HG02870 (cell line): ENCODE measurements around the gene PLCXD1.

ENCODE experiments used
- ATAC-seq: cut with Tn5 transposase; IDR thresholded peaks from one replicate; pipeline ENCODE4 v1.9.1; 2021; ENCODE audit warnings: mild to moderate bottlenecking, moderate library complexity; ENCODE audit not compliant: unreplicated experiment

Gene PLCXD1

DNA sequence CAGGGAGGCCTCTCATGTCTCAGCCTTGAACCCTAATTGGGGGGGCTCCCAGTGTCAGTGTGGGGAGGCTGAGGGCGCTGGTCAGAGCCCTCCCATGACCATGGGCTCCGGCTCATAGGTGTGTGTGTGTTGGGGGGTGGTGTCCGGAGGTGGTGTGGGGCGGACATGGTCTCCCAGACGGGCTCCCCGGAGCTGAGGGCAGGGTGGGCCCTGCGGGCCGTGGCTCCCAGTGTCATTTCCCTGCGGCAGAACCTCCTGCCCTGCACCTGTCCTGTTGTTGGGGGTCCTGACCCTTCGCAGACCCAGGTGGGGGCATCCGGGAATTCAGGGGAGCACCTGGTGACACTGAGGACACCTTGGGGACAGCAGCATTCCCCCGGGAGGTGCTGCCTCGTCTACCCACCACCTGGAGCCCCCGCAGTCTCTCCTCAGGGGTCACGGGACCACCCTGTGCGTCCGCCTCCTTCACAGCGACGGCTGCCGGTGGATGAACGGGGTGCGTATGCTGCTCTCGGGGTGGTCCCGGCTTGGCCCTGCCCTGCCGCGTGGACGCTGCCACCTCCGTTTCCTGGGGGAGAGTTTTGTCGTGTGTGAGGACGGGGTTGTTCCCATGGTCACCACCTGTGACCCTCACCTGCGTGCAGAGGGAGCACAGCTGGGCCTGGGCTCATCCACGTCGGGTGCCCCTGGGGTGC, 51.9 kb downstream of the PLCXD1 start:
- no peak for ATAC-seq

DNA sequence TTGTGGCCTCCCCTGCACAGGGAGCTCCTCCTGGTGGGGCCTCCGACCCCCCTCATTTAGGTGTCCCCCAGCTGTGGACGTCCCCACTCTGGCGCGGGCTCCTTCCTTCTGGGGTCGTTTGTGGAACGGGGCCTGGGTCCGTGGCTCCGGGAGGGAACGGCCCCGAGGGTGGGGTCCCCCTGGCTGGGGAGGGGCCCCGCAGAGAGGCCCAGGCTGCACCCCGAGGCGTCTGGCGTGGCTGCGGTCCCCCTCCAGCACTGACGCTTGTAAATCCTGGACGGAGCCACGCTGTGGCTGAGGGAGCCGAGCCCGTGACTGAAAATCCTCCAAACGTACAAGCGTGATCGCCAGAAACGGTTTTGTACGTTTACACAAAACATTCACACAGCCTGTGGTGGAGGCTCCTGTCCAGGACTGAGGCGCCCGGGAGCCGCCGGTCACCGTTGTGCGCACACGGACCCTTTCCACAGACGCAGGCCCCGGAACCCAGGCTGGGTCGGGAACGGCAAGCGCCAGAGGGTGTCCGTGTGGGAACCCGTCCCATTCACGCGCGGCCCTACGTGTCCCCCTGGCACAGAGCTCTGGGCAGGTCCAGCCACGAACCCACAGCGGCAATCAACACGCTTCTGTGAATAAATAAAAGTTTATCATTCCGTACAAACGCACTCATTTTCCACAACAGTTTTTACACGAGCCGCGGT, 52.6 kb downstream of the PLCXD1 start:
- no peak for ATAC-seq

DNA sequence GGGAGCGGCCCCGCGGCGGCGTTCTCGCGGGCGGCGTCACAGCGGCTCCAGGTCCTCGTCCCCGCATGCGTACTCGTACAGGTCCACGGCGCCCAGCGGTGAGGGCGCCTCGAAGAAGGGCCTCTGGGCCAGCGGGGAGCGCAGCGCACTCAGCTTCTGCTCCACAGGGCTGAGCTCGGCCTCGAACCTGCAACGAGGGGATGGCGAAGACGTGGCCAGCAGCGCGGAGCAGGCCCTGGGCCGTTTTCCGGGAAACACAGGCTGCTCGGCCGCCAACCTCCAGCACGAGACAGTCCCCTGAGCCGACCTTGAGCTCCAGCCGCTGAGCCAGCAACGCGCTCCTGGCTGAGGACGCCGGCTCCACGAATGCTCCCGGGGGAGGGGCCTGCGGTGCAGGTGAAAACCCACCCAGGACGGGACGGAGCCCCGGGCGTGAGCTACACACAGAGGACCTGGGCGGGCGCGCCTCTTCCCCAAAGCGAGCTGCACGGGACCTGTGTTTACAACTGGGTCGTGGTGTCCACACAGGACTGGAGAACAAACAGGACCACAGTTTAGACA, 53.2 kb downstream of the PLCXD1 start:
- no peak for ATAC-seq

DNA sequence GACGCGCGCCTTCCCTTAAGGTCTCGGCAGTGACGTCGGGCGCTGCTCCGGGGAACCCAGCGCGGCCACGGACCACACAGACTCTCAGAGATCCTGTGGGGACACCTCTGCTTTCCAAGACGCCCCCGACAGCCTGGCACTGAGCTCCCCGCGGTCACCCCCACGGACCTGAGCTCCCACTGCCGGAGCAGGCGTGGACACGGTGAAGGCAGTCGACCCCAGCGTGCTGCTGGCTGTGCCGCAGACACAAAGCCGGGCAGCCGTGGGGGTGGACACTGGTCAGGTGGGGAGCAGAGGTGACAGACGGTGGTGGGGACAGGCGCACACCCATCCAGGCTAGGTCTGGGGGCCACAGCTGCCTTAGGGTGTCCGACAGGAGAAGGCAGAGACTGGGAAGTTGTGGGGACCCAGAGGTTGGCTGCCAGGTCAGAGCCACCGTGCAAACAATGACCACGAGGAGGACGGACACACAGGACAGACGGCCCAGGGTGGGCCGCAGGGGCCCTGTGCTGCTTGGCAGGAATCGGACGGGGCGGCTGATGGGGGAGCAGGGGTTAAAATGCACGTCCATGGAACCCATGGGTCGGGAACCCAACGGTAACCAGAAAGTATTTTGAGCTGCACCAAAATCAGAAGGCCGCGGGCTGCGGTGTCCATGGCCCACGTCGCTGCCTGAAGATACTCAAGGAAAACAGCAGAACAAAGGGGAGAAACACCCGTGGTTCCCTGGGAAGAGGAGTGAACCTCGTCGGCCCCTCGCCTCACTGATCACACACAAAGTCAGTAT, 54.0 kb downstream of the PLCXD1 start:
- no peak for ATAC-seq

DNA sequence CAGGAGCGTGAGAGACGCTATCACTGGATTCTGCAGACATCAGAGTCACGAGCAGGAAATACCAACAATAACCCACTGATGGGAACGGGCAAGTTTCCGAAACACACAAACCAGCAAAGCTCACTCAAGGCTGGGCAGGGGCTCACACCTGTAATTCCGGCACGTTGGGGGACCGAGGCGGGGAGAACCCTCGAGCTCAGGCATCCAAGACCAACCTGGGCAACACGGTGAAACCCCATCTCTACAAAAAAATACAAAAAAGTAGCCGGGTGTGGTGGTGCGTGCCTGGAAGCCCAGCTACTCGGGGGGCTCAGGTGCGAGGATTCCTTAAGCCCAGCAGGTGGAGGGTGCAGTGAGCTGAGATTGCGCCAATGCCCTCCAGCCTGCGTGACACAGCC, 54.6 kb downstream of the PLCXD1 start:
- ATAC-seq, result no peak

DNA sequence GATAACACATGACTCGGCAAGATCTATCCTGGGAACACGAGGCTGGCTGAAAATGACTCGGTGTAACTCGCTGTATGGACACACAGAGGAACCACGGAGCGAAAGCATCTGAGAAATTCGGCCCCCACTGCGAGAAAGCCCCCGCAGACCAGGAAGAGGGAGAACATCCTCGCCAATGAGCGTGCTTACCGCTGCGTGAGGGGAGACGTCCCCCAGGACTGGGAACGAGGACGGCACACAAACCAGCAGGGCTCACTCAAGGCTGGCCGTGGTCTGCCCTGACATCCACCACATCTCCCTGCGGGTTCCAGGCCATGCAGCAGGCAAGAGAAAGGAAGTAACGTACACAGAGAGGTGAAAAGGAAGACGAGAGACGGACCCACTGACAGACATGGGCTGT, 55.0 kb downstream of the PLCXD1 start:
- ATAC-seq, result no peak

DNA sequence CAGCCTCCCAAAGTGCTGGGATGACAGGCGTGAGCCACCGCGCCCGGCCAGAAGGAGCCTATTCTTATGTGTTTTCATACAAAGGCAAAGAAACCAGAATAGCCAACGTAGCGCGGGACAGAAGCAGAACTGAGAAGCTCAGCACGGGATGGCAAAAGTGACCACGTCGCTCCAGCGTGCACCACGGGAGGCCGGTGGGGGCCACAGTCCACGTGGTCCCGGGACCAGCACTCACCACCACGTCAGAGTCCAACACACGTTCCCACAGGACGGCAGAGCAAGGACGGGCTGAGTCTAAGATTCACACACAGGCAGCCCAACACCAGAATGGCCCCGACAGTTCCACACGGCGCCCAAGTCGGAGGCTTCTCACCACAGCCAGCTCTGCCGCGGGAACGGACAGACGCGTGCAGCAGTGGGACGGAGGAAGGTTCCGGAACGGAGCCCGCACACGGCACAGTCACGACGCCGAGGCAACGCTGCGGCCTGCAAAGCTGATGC, 56.2 kb downstream of the PLCXD1 start:
- no peak for ATAC-seq

DNA sequence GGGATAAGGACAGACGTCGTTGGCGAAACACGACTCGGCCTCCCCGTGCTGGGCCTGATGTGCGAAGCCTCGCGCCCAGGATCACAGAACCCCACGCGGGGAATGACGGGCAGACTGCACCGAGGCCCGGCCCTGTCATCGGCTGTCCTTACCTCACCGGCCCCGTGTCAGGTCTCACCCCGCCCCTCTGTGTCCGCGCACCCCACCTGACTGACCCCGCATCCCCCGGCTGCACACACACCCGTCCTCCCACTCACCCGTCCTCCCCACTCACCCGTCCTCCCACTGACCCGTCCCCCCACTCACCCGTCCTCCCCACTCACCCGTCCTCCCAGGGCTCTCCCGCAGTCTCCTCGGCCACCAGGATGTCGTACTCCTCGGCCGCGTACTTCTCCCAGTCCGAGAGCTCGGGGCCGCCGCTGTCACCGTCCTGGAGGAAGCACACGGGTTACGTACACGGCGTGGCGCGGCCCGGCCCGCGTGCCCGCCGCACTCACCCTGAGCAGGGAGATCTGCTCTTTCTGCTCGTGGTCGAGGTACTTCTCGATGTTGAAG, 57.2 kb downstream of the PLCXD1 start:
- ATAC-seq, result no peak

DNA sequence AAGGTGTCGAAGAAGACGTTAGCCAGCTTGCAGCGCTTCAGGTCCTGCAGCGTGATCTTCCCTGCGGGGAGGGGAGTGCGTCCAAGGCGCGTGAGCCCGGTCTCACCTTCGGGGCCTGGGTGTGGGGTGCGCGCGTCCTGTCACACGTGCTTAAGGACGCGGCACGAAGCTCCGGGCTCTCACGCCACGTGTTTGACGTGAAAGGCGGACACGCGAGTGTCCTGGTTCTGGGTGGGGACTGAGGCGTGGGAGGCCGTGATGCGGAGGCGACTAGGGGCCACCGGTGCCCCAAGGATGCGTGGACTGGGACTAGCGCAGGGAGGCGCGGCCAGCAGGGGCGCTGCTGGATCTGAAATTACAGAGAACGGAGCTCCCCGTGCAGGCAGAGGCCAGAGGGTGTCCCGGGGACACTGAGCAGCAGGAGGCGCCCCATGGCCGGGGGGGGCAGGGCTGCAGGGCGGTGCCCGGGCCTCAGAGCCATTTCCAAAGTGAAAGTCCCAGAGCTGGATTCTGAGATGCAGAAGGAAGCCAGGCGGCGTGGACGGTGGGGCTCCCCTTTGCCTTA, 57.7 kb downstream of the PLCXD1 start:
- ATAC-seq, result no peak

DNA sequence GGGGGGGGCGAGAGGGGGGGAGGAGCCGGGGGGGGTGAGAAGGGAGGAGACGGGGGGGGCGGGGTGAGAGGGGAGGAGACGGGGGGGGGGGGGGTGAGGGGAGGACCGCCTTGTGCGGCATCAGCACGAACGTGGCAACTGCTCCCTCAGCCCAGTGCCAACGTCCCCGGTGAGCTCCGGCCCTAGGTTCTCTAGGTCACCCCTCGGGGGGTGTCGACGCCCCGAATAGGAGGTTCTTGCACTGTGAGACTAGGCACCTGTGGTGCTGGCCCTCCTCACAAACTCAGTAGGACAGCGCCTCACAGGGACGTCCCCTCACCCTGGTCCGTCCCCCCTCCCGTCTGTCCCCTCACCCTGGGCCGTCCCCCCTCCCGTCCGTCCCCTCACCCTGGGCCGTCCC, 58.9 kb downstream of the PLCXD1 start:
- no peak for ATAC-seq

DNA sequence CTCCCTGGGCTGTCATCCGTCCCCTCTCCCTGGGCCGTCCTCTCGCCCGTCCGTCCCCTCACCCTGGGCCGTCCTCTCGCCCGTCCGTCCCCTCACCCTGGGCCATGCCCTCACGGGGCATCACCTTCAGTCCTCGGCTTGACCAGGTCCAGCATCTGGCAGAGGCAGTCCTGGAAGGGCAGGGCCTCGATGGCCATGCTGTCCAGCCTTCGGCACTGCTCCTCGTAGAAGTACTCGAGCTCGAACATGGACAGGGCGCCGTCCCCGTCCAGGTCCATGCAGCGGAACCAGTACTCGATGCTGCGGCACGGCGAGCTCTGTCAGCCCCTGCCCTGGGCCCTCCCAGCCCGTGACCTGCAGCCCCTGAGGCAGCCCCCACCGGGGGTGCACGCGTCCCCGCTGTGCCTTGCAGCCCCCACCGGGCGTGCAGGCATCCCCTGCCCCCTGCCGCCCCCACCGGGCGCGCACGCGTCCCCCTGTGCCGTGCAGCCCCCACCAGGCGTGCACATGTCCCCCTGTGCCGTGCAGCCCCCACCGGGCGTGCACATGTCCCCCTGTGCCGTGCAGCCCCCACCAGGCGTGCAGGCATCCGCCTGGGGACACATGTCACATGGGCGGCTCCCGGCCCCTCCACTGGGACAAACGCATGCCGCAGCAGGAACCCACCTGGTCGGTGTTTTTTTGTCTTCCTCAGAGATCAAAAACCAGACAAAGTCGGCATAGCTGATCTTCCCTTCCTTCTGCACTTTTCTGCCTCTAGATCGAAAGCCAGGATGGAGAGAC, 59.7 kb downstream of the PLCXD1 start:
- no peak for ATAC-seq

DNA sequence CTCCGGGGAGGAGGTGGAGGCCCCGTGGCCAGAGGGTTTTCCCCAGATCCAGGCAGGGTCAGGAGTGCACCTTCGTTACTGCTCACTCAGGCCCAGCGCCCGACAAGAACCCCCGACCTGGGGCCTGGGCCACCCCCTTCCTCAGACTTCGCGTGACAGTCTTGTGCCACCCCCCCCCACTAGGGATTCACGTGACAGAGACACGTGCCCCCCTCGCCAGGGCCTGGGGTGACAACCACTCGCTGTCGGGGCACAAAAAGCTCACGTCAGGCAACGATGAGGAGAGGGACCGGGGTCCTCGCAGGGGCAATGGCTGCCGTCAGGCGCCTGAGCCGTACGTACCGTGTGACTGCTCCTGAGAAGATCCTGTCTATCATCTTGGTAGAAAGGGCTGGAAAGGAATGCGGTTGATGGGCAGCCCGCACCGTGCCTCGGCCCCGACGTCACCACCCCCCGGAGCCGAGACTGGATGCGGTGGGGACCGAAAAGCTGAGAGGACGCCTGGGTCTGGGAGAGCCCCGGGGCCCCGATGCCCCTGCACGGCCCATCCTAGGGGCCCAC, 60.4 kb downstream of the PLCXD1 start:
- ATAC-seq, result no peak

DNA sequence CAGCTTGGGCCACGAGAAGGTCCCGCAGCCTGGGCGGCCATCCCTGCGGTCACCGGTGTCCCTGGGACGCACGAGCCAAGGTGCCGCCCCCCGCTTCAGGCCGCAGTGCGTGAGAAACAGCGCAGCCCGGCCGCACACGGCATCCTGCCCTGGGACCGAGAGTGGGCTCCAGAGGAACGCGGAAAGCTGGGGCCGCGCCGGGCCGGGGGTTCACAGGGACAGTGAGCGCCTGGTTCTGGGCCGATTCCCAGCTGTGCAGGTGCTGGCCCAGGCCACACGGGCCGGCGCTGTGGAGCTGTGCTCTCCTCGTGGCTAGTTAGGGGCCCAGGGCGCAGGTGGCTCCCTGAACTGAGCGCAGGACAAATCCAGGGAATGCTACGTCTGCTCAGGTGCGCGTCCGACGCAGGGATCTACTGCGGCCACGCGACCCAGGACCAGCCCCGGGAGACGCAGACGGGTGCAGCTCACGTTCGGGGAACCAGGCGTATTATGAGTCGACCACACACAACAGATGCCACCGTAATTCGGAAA, 63.3 kb downstream of the PLCXD1 start:
- ATAC-seq, result no peak

DNA sequence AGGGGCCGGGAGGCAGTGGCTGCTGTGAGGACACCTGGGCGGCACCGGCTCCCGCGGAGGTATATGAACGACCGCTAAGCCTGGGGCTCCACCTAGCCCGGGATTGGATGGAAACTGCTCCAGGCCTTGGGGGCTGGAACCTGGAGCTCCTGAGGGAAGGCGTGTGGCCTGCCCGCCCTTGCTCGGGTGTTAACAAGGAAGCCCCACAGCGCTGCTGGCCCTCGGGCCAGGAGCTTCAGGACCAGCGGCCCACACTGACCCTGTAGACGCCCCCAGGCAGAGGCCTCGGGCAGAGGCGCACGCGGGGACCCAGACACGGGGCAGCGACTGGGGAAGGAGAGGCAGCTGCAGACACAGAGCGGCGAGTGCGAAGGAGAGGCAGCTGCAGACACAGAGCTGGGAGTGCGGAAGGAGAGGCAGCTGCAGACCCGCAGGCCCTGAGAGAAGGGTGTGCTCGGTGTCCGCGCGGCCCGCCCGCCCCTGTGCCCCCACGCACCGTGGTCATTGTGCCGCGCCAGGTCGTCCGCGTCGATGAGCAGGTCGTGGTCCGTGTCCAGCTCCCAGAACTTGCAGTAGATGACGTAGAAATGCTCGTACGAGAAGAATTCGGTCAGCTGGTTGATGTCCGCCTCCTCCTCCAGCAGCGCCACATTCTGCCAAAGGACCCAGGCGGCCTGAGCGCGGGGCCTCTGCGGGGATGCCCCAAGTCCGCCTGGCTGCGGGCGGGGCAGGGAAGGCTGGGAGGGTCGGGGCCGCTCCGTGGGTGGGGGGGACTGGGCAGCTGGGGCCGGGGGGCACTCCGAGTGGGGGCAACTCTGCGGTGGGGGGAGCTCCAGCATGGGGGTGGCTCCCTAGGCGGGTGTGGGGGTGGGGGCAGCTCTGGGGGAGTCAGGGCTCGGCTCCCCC, 64.1 kb downstream of the PLCXD1 start:
- no peak for ATAC-seq

DNA sequence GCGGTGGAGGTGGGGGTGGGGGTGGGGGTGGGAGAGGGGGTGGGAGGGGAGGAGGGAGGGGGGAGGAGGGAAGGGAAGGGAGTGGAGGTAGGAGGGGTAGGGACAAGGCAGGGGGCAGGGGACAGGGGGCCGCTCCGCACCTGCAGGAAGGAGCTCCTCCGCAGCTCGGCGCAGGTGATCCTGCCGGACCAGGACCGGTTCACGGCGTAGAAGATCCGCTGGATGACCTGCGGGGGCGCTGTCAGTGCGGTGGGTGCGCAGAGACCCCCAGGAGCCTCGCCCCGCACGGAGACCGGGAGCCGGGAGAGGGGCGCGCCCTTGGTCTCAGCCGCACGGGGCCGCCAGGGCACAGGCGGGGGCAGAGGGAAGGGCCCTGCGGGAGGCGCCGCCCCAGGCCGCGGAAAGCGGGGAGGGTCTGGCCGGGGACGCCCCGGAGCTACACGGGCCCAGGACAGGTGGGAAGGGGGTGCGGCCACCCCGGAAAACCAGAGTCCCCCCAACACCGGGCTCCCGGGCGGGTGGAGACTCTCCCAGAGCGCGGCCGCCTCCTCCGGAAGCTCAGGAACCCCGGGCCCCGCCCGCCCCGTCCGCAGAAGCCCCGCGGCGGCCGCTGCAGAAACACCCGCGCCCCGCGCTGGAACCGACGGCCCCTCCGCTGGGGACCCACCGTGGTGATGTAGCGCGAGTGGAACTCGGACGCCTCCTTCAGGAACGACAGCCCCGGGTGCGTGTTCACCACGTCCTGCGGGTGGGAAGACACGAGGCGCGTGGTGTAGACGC, 65.0 kb downstream of the PLCXD1 start:
- no peak for ATAC-seq

DNA sequence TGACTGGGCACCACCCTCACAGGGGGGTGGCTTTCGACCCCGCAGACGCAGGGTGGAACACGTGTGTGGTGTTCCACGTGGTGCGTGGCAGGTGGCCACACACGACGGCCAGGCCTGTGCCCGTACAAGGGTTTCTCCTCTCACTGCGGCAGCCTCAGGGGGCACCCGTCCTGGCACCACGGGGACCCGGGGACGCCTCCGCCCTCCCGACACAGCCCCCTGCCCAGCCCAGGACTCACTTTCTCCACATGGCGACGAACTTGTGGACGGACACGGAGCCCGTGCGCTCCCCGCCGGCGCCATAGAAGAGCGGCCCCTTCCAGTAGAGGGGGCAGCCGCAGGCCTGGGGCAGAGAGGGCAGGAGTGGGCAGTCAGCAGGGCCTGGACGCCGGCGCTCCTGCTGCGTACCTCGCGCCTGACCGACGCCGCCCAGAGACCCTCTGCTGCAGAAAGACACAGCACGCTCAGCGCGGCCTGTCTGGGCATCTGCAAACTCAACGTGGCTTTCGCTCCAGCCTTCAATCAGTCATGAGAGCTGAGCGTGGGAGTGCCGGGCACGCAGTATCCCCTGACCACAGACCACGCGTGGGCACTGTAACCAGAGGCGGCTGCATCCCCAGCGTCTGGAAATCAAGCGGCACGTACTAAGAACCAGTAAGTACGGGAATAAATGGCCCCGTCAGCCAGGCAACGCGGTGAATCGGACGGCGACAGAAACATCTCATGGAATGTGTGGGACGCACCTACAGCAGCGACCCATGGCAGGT, 66.4 kb downstream of the PLCXD1 start:
- ATAC-seq, result no peak
